Activated CD4-positive, alpha-beta T cell treated with anti-CD3 and anti-CD28 coated beads, Interleukin-2, amount 50 U/mL, for 48 hours (primary cell): ENCODE data around the gene CCDC15.

Source experiments
- DNase-seq, 2 experiments: peaks; one replicate each; pipeline ENCODE4 v3.0.0-alpha.2; 2020

Gene CCDC15, protein sequence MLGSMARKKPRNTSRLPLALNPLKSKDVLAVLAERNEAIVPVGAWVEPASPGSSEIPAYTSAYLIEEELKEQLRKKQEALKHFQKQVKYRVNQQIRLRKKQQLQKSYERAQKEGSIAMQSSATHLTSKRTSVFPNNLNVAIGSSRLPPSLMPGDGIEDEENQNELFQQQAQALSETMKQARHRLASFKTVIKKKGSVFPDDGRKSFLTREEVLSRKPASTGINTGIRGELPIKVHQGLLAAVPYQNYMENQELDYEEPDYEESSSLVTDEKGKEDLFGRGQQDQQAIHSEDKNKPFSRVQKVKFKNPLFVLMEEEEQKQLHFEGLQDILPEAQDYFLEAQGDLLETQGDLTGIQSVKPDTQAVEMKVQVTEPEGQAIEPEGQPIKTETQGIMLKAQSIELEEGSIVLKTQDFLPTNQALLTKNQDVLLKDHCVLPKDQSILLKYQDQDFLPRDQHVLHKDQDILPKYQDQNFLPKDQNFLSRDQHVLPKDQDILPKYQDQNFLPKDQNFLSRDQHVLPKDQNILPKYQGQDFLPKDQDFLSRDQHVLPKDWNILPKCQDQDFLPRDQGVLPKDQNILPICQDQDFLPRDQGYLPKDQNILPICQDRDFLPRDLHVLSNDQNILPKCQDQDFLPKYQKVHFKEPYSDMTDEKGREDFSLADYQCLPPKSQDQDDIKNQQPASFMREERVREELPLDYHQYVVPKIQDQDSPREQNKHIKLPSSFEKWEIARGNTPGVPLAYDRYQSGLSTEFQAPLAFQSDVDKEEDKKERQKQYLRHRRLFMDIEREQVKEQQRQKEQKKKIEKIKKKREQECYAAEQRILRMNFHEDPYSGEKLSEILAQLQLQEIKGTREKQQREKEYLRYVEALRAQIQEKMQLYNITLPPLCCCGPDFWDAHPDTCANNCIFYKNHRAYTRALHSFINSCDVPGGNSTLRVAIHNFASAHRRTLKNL

DNA sequence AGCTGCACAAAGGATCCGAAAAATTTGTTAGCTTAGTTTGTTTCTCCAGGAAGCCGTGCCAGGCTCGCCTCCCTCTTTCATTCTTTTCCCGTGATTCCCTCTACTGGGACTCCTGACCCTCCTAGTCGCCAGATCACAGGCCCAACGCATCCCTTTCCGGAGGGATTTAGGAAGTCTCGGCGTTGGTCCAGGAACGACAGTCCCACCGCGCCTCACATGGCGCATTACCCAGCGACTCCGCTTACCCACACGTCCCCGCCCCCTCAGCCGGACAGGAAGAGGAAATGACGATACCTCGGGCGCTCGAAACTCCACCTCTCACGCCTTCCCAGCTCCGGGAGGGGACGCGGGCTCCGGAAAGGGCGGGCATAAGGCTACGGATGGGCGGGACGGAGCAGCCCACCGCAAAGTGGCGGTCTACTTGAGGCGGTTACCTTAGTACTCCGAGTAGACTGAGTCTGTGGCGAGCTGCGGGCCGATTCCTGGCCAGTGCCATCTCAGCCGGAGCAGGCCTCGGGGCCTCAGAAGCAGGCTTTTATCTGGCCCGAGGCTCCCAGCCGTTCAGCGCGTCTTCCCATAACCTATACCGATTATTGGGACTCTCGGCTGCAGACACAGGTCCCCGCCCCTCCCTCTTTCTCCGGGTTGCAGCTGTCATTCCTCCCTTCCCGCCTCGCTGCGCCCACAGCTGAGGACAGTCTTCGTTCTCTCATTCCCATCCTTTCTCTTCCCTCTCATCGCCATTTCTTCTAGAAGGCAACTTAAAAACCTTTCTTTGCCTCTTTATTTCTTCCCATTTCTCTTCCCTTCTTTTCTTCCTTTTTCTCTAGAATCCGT, at the start of gene CCDC15:
TSS of gene CCDC15 (plus strand) at position 450 of the 837 bp plus-strand sequence. CDS start 531 bp downstream, outside the sequence.
- peak; percentile 96 to 98 for DNase-seq

DNA sequence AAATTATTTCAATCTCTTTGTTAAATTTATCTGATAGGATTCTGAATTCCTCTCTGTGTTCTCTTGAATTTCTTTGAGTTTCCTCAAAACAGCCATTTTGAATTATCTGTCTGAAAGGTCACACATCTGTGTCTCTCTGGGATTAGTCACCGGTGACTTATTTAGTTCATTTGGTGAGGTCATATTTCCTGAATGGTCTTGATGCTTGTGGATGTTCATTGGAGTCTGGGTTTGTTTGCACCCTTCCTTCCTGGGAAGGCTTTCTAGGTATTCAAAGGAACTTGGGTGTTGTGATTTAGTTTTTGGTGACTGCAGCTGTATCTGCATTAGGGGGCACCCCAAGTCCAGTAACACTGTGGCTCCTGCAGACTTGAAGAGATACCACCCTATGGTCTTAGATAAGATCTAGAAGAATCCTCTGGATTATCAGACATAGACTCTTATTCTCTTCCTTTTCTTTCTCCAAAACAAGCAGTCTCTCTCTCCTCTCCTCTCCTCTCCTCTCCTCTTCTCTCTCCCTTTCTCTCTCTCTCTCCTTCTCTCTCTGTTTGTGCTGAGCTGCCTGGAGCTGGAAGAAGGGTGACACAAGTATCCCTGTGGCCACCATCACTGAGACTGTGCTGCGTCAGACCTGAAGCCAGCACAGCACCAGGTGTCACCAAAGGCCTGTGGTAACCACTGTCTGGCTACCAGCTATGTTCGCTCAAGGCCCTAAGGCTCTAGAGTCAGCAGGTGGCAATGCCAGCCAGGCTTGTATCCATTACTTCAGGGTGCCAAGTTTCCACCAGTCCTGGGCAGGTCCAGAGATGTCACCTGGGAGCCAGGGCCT, 38.2 kb upstream of the CCDC15 start:
- DNase-seq, result no peak

DNA sequence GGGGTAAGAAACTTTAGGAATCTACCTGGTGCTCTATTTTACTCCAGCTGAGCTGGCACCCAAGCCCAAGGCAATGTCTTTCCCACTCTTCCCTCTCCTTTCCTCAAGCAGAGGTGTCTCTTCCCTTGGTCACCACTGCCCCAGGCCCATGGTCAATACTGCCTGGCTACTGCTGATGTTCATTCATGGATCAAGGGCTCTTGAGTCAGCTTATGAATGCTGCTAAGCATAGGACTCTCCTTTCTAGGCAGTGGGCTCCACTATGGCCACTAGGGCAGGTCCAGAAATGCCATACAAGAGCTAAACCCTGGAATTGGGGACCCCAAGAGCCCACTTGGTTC, 37.7 kb upstream of the CCDC15 start:
- DNase-seq, result no peak

DNA sequence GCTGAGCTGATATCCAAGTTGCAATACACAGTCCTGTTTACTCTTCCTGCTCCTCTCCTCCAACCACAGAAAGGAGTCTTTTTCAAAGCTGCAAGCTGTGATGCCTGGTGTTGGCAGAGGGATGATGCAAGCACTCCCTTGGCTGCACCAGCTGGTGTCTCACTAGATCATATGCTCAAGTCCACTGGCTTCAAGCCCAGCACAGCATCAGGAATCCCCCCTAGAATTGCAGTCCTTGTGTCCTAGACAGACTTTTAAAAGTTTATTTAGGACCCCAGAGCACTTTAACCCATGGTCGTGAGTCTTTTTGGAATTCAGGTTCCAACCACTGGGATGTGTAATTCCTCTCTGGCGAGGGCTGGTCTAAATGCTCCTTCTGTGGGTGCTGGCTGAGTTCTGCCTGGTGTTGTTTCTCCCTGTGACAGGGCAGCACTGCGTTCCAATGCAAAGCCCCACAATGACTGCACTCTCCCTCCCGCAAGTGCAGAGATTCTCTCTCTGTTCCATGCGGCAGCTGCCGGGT, 36.8 kb upstream of the CCDC15 start:
- DNase-seq, result no peak

DNA sequence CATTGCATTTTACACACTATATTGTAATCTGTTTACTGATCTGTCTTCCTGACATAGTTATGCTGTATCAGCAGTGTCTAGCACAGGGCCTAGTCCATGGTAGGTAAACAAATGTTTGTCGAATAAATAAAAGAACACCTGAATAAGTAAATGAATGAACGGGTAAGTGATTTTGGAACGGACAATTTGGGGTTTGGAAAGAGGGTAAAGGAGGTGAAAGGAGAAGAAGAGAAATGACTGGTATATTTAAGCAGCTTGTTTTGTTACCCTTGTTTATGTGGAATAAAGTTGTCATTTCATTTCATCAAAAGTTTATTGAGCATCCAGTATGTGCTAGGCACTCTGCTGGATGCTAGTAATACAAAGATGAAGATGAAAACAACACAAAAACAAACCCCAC, 35.1 kb upstream of the CCDC15 start, which contains the start of gene HEPN1:
TSS of gene HEPN1 (plus strand) at position 301 of the 400 bp plus-strand sequence.
- no peak for DNase-seq

DNA sequence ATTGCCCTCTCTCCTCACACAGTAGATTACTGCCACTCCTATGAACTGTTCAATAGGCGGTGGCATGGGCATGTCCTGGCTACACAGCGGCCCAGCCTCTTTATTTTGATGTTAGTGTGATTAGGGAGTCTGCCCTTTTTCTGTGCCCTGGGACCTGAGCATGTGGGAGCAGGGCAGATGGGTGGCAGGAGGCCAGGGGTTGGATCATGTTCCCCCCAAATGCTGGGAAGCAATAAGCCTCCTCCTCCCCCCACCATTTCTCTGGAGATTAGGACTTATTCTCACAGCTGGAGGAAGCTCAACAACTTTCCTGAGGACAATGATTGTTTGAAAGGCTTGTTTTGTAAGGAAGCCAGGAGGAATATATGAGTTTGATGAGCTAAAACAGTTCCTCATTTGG, 34.1 kb upstream of the CCDC15 start:
- DNase-seq, result no peak

DNA sequence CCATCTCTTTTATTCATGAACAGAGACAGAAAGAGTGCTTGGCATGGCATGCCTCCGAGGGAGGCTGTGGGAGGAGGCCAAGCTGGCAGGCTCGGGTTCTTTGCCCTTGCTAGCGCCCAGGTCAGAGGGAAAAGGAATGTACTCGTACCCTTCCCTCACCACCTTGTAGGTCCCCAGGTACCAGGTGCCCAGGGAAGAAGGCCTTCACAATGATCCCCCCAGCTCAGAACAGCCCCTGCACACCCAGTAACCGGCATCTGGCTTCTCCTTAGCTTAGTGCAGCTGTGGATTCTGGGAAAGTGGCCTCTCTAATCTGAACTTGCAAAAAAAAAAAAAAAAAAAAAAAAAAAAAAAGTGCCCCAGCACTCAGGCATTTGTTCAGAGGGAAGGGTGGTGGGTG, 33.6 kb upstream of the CCDC15 start:
- no peak for DNase-seq

DNA sequence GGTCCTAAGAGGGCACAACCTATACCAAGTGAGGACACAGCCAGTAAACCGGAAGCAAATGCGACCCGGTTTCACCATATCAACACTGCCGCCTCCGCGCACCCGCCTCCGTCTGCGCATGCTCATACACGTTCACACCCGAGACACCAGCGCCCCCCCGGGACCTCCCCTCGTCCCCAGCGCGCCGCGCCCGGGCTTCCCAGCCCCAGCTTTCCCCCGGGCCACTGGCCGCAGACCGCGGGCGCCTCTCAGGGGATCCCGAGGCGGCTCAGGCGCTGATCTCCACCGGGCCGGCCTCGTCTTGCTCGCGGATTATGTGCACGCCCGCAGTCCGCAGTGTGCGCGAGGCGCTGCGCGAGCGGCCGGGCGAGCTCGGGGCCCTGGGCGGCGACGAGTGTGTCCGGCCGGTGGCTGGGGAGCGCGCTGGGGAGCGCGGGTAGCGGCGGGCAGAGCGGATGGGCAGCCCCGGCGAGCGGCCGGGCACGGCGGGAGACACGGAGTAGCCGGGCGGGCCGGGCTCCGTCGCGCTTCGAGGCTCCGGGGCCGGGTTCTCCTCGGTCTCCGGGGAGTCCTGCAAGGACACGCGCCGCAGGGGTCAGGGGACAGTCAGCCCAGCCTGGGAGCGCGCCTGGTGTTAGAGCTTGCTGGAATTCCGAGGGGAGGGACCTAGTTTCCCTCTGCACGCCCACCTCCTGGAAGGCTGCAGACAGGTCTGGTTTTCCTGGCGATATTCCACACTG, 33.0 kb upstream of the CCDC15 start:
- peak; percentile 73 to 78 for DNase-seq

DNA sequence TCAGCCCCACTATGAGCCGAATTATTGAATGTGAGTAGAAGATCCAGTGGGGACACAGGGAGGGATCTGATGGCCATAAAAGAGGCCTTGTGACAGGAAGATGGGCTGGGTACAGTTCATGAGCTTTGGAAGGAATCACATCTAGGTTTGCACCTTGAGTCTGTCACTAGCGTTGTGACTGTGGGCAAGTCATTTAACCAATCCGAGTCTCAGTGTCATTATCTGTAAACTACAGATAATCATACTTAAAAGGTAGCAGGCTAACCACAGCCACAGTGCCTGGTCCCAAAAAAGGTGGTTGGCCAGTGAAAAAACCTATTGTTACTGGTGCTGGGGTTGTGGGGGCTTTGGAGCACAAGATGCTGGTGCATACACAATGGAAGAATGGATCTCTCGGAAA, 31.2 kb upstream of the CCDC15 start:
- DNase-seq, result no peak

DNA sequence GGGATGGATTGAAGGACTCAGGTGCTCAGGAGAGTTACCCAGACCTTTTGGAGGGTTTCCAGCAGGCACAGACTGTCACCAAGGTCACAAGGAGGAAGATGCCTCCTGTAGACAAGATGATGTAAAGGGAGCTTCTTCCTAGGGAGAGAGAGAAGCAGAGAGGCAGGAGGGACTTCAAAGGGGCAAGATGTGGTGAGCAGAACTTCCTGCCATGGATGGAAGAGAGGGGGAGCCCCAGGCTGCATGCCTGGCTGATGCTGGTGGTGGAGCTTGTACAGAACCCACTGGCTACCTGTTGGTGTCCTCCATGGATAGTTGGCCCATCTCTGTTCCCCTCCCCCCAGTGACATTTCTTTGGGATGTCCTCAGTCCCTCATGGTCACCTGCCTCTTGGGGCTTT, 30.7 kb upstream of the CCDC15 start:
- no peak for DNase-seq

DNA sequence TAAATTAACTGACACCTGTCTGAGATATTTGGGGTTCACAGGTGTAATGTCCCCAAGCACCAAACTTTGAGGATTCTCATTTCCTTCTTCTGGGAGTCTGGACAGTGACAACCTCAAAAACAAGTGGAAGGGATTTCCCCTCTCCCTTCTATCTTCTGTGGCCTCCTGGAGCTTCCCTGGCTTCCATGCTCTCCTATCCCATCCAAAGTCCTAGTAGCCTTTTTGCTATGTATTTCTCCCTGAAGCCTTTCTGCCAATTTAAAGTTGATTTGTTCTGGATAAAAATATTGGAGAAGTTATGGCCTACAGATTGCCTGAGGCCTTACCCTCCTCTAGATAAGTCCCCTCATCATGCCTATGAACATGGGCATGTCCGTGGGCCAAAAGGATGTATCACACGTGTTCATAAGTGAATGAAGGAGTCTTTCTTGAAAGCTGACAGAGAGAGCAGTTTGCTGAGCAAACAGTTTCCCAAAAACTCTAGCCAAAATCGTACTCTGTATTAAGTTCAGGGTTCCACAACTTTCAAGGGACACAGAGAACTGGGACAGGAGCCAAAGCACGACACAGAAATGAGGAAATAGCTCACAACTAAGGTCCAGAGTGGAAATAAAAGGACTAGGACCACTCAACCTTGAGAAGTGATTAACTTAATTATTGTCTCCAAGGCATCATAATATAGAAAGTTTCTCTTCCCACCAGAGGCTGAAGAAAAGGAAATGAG, 24.9 kb upstream of the CCDC15 start:
- DNase-seq, result no peak

DNA sequence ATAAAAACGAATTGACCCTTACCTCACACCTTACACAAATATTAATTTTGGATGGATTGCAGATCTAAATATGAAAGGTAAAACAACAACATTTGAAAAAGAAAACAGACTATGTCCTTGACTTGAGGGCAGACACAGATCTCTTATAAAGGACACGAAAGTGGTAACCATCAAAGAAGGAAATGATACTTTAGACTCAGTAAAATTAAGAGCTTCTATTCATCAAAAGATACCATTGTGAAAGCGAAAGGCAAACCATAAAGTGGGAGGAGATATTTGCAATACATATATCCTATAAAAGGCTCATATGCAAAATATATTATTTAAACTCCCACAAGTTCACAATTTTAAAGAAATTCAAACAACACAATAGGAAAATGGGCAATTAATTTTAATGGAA, 23.2 kb upstream of the CCDC15 start:
- DNase-seq, result no peak

DNA sequence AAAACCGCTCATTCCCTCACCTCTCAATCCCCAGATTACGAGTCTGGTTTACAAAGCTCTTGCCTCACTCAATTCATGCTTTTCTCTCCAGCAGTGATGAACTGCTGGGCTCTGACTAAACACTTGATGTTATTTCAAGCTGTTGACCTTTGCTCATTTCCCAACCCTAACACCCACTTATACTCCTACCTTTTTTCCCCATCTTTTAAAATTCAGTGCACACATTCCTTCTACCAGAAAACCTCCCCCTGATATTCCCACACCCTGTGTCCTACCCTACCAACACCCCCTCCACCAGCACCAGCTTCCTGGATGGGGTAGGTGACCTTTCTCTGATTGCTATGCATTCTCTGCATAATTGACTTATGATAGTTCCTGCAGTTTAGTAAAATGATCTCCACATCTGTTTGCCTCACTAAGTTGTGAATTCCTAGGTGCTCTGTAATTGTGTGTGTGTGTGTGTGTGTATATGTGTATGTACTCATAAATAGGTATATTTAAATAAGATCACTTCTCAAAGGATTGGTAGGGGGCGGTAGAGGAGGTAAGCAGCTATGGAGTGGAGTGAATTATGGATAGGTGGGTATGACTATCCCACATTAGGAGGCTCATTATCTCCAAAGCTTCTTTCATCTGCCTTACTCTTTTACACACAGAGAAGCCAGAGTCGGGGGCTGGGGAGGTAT, 19.0 kb upstream of the CCDC15 start:
- DNase-seq, result no peak

DNA sequence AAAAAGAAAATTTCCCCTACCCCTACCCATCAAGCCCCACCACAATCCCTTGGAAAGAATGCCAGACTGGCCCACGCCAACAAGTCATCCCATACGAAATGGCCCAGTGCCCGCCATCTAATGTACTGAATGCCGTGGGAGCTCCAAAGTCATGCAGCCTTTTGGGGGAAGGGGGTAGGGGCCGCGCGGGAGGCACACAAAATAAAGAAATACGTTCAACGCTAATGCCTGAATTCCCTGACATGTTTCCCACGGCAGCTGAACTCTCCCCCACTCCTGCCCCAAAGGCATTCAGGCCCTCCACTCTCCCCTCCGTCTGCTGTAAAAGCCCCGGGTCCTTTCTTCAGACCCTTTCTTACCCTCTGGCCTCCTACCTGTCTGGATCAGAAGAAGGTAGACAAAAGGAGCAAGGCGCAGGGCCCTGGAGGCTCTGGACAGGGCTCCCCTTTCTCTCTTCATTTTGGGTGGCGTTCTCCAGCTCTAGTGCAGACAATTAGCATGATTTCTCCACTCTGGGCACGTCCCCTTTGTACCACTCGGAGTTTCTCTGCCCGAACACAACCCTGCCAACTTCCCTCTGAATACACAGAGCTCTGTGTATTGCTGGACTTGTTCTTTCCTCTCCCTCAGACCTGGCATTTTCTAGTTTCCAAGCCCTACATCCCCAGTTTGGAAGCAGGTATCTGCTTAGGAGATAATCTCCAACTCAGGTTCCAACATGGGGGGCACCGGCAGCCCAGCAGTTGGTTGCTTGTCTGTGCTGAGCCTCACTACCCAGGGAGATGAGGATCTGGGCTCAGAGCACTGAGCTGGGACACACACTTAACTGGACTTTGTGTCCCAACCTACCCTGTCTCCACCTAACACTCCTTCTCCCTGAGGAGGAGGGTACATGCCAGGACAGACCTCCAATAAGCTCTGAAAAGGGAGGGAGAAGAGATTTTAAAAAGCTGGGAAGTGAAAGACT, 18.2 kb upstream of the CCDC15 start, which contains the start of gene HEPACAM:
TSS of gene HEPACAM (minus strand) at position 500 of the 967 bp plus-strand sequence. CDS start at position 459, 41 bp downstream.
- no peak for DNase-seq

DNA sequence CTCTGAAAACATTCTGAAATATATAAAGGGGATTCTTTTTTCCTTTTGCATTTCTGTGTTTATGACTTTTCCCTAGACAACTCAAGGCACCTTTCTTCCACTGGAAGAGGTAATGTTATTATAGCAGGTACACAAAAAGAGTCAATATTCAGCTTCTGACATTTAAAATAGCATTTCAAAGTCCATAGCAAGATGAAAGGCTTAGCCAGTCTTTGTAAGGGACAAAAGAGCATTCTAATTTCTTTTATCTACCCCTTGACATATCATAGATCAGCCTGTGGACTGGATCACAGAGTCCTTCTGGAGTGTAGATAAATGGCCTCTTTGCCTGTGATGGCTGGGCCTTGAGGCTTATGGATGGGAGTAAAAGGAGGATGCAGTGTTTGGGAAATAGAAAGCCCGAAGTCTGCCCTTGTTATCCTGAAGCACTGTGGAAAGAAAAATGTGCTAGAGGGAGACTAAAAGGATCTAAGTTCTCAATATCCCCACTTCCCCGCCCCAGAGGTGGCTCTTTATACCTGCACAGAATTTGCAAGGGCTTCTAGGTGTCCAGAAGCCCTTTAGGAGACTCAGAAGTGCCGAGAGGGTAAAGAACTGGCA, 16.6 kb upstream of the CCDC15 start:
- DNase-seq, result no peak

DNA sequence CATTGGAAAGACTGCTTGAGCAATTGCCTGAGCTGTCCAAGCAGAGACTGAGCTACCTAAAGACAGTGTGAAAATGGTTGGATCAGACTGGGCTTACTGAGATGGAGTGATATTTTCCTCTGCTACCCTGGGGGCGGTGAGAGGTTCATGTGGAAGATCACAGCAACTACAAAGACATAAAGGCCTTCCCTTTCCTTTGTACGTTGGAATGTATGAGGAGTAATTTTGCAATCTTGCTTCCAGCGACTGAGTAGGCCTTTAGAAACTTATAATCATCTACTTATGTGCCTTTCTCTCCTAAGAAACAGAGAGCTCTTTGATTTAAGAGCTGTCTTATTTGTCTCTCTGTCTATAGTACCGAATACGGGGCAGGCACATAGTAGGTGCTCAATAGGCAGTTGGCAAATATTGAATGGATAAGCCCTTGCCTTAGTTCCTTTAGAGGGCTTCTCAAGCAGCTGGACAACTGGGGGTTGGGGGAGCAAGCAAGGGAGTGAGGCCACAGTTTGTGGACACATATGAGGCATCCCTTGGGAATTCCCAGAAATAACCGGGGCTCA, 15.7 kb upstream of the CCDC15 start:
- no peak for DNase-seq

DNA sequence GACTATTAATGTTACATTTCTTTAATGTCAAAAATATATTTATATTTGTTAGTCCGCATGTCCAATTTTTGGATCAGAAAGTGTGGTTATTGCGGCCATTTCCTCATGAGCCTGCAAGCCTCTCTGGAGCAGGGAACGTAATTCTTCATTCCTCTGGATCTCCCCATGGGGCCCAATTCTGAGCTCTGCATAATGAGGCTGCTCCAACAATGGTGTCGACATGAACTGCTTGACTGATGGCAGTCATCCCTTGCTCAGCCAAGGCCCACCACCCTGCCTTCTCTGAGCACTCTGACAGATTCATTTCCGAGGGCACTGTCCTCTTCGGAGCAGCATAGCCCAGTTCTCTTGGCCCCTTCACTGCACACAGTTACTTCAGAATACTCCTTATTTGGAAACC, 15.0 kb upstream of the CCDC15 start:
- DNase-seq, result no peak

DNA sequence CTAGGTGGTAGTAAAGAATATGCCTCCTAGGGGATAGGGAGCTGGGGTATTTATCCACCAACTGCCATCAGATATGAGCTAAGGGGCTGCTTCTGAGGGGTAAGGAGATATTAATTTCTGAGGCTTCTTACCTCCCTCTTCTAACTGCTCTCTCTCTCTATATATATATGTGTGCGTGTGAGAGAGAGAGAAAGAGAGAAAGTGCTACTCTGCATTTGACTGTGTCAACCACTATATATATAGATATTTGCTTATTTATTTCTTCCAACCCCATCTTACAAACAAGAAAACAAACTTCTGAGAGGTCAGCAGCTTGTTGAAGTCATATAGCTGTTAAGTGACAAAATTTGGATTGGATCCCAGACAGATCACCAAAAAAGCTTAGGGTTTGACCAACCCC, 12.3 kb upstream of the CCDC15 start:
- DNase-seq, result no peak
